COLO829 (cell line): ENCODE measurements around the gene HOXA10.

ENCODE experiments used
- DNase-seq: peaks from one replicate; pipeline ENCODE4 v3.0.0; 2012; ENCODE audit warnings: low spot score

HOXA10 gene

DNA sequence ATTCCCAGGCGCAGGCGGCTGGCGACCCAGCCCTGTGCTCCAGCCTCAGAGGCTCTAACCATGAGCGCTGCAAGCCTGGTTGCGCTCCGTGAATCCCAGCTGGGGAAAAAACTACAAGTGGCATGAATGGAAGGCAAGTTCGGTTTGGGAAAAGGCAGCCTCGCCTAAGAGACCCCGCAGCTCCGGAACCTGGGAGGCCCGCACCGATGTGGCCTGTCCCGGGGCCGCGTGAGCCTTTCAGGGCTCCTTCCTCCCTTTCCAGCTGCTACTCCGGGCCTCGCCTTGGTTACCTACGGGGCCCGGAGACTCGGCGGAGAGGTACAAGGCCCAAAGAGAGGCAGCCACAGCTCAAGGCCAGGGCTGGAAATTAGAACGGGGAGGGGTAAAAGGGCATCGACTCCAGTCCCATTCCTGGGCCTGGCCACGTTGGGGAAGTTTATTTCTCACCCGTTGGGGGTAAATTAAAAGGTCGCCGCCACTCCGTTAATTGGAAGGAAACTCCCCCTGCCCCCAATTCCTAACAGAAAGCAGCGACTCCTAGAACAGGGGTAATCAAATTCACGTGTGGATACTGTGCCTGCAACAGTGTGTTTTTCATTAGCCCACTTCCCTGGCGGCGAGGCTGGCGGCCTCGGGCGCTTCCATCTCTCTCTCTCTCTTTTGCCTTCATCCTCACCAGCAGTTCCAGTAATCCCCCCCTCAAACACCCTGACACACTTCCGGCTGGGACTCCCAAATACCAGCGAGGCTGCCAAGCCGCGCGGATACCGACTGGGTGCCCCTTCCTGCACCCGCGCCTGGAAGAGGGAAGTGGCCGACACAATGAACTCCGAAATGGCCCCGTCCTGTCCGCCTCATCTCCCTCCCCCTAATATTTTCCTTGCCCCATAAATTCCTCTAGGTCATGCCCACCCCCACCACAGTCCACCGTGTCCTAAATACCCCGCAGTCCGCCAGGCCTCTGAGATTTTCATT is 7.3 kb downstream of the HOXA10 start:
- no peak for DNase-seq

GRCh38 chr7:27165996-27166530 is 8.1 kb downstream of the HOXA10 start:
- no peak for DNase-seq

DNA sequence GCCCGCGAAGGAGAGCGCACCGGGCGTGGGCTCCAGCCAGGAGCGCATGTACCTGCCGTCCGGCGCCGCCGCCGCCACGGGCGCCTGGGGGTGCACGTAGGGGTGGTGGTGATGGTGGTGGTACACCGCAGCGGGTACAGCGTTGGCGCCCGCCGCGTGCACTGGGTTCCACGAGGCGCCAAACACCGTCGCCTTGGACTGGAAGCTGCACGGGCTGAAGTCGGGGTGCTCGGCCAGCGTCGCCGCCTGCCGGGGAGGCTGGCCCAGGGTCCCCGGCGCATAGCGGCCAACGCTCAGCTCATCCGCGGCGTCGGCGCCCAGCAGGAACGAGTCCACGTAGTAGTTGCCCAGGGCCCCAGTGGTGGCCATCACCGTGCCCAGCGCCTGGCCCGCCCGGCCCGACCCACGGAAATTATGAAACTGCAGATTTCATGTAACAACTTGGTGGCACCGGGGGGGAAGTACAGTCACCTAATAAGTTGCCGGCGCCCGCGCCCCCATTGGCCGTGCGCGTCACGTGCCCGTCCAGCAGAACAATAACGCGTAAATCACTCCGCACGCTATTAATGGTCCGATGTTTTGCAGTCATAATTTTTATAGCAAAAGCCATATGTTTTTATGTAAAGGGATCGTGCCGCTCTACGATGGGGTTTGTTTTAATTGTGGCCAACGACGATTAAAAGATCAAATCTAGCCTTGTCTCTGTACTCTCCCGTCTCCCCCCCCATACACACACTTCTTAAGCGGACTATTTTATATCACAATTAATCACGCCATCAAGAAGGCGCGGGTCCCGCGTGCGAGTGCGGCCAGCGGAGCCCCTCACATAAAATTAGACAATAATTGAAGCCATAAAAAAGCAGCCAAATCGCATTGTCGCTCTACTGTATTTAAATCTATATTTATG is 8.8 kb downstream of the HOXA10 start, which contains the start of gene HOXA9:
TSS of gene HOXA9 (minus strand) at position 449 of the 907 bp plus-strand sequence. CDS start at position 369, 80 bp downstream.
- no peak for DNase-seq

DNA sequence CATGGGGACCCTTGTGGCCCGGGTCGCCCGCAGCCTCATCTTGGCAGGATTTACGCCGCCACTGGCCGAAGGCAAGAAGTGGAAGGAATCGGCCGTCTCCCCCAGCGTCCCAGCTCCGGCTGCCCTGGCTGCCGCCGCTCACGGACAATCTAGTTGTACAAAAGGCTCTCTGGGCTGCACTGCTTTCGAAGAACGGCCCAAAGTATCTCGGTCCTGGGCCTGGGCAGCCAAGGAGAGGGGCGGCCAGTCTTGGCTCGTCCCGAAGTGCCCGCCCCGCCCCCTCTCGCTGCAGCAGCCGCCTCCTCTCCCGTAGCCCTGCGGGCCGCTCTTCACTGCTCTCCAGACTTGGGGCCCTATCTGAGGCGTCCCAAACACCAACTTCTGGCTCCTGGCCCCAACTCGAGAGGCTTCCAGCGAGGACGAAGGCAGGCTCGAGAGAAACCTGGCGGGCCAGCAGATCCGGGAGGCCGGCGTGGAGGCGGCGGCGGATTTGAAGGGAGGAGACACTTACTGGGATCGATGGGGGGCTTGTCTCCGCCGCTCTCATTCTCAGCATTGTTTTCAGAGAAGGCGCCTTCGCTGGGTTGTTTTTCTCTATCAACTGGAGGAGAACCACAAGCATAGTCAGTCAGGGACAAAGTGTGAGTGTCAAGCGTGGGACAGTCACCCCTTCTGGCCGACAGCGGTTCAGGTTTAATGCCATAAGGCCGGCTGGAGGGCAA is 9.6 kb downstream of the HOXA10 start:
- no peak for DNase-seq

GRCh38 chr7:27164045-27164366 is 10.1 kb downstream of the HOXA10 start:
- DNase-seq: no peak

- no peak for DNase-seq
Measured at GRCh38 chr7:27163288-27164044, 10.7 kb downstream of the HOXA10 start.

- no peak for DNase-seq
Measured at GRCh38 chr7:27162561-27163287, 11.4 kb downstream of the HOXA10 start.

GRCh38 chr7:27161721-27162560 is 12.2 kb downstream of the HOXA10 start:
- no peak for DNase-seq

GRCh38 chr7:27161214-27161720 is 12.9 kb downstream of the HOXA10 start:
- no peak for DNase-seq

DNA sequence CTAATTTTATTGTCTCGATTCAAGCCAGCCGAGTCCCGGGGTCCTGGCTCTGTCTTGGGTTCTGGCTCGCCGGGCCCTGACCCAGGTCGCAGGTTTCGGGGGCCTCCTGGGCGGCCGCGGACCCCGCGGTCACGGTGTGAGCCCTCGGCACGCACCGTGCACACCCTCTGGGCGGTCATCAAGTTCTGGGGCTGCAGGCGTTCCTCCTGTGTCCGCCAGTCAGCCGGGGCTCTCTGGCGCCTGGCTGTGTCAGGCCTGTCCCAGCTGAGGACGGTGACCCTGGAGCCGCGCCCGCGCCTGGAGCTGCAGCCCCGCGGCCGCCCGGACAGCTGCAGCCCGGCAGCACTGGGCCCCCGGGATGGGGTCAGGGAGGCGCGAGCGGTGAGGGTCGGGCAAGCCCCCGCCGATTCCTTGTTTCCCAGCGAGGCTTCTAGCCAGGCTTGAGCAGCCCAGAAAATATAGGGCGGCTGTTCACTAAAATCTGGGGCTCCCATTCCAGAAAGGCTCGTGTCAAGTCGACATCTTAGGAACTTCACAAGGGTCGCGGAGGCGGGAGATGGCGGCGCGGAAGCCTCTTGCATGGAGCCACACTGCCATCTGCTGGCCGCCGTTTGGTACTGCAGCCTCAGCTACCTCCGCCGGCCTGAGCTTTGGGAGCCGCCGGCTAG is 13.4 kb downstream of the HOXA10 start:
- DNase-seq: peak; percentile 81

DNA sequence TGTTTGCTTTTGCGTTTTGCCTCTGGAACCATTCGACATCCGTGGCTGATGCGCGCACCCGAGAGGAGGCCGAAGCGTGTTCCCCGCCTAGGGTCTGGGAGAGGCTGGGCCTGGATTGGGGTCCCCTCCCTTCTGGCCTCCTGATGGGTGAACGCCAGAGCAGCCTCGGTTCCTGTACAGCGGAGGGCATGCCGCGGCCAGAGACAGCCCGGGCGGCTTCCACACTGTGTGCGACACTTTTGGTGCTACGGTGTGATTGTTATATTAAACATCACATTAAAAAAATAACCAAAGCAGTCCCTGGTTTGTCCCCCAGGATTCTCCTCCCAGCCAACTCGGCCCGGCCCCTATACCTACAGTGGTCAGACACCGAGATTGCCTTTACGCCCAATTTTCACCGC is 14.0 kb downstream of the HOXA10 start:
- DNase-seq: no peak

GRCh38 chr7:27159266-27160144 is 14.6 kb downstream of the HOXA10 start:
- no peak for DNase-seq

DNA sequence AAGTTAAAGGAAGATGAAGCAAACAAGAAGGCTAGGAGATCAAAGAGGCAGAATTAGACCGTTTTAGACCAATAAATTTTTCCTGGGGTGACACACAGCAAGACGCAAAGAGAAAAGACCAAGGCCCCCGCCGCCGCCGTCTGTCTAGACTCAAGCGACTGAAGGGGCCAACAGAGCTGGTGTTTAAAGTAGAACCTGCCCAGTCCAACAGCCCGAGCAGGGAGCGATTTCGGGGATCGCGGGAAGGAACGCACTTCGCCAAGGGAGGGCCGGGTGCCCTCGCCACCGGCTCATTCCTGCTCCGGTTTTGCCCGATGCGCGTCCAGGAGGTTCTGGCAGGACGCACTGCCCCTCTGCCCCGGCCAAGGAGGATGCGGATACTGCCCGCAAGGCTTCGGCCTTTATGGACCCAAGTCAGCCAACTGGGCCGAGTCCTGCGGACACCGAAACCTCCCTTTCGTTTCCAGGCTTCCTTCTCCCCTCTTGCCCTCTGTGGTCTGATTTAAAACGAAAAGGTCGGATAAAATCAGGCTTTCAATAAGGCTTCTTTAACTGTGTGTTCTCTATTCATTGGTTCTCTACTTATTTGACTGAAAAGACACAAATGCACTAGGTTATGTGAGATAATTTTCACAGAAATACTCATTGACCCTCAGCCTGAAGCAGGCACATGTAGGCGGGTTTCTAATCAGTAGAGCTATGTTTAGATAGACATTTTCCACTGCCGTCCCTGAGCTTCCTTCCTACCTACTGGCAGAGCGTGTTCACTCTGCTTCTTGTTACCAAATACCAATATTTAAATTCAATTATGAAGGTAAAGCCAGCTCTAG is 15.5 kb downstream of the HOXA10 start:
- DNase-seq: no peak

DNA sequence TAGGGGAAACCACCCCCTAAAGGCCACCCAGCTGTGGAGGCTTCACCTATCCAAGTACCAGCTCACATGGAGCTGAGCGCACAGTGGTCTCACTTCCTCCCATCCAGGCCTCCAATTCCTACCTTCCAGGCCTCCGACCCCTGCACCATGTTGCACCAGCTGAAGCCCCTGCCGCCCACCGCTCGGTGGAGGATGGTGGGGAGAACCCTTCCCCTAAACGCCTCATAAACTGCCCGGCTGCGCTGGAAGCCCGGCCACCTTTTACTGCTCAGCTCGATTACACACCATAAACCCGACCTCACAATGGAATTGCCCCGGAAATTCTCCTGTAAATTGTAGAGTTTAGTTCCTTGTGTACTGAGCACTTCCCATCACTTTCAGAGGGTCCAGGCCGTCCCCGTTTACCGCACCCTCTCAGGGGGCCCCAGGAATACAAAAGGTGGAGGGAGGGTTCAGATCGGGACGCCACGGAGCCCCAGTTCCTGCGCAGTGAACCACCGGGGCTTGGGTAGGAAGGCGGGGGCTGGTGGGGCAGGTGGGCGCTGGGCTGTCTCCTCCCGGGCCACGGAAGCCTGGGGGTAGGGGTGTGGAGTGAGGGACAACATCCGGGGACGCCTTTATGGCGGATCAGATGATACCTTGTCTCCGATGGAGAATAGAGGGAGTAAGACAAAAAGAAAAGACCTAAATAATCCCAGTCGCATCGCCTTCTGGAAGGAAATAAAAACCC is 16.3 kb downstream of the HOXA10 start:
- DNase-seq: no peak

- no peak for DNase-seq
Measured at GRCh38 chr7:27156916-27157701, 17.0 kb downstream of the HOXA10 start.
